Small intestine (tissue), 7 donors: Measurements from ENCODE around the gene CD19. TPM values are rescaled to one million over a fixed set of nuclear protein-coding genes. Genes with fewer than 3 reads are reported as not detected.
"Not testable (repeated sequence)": the region's sequence is repeated elsewhere in the genome, so short reads cannot be mapped to it uniquely, and the experiment has no call there.

Experiments used
- DNase-seq, 2 donors: peaks; one replicate each; pipeline versions ENCODE4 v3.0.0 to v3.0.0-alpha.2; 2013
- FAIRE-seq: peaks from 2 replicates; lab custom pipeline; 2012; peaks lifted over from hg19 to GRCh38; lab: Jason Lieb, UNC
- H3K27ac ChIP-seq, 3 donors: one replicate each; pipeline ENCODE4 v1.5.1; 2013; ENCODE audit warnings: low read length in 2 of 3, mild to moderate bottlenecking in 2 of 3, control low read depth in 1 of 3, inconsistent platforms in 1 of 3, low read depth in 1 of 3, moderate library complexity in 1 of 3
- H3K27me3 ChIP-seq, 3 donors: one replicate each; pipeline ENCODE4 v1.6.1; 2013; ENCODE audit warnings: low read length in 3 of 3, inconsistent platforms in 1 of 3; ENCODE audit not compliant: control insufficient read depth in 3 of 3, insufficient read depth in 3 of 3
- H3K36me3 ChIP-seq, 3 donors: one replicate each; pipeline ENCODE4 v1.6.1; 2013; ENCODE audit warnings: low read length in 3 of 3, inconsistent platforms in 1 of 3, low read depth in 1 of 3, mild to moderate bottlenecking in 1 of 3, moderate library complexity in 1 of 3; ENCODE audit not compliant: control insufficient read depth in 3 of 3, insufficient read depth in 2 of 3
- H3K4me1 ChIP-seq, 3 donors: one replicate each; pipeline ENCODE4 v1.6.1; 2013; ENCODE audit warnings: low read length in 2 of 3, inconsistent platforms in 1 of 3, low read depth in 1 of 3, mild to moderate bottlenecking in 1 of 3, moderate library complexity in 1 of 3; ENCODE audit not compliant: control insufficient read depth in 3 of 3, insufficient read depth in 2 of 3
- H3K4me3 ChIP-seq, 3 donors: one replicate each; pipeline ENCODE4 v1.5.1; 2013; ENCODE audit warnings: low read length in 3 of 3, control low read depth in 1 of 3, inconsistent platforms in 1 of 3, low read depth in 1 of 3, mild to moderate bottlenecking in 1 of 3, moderate library complexity in 1 of 3
- H3K9me3 ChIP-seq, 2 donors: one replicate each; pipeline ENCODE4 v1.6.1; 2013; ENCODE audit warnings: low read depth in 1 of 2, low read length in 1 of 2; ENCODE audit not compliant: control insufficient read depth in 2 of 2, insufficient read depth in 1 of 2
- WGBS, 3 donors: extraction: QIAGEN DNeasy Blood & Tissue Kit; methylation state at CpG; one replicate each; pipeline ENCODE4 v1.1.7; 2013; 5-methylcytosine and 5-hydroxymethylcytosine counted together
- polyA plus RNA-seq, 4 donors: library from polyadenylated mRNA; stranded (reverse) in 3 of 4; unstranded in 1 of 4; fragments of 200-250 nt in 3 of 4; fragments of 120-200 nt in 1 of 4; gene quantifications; one replicate each; pipeline versions ENCODE4 v1.2.1 to v1.2.3, GENCODE V29; 2013
- donor health status: healthy with polysubstance abuse.
- donor health status: control.
- donor health status: control.
- donor health status: Bipolar disorder and iron deficiency.
- donor health status: healthy.

The CD19 gene
- polyA plus RNA-seq, 4 donors = 0.81 to 2.4 (median 1.1) TPM; not detected in 1

DNA sequence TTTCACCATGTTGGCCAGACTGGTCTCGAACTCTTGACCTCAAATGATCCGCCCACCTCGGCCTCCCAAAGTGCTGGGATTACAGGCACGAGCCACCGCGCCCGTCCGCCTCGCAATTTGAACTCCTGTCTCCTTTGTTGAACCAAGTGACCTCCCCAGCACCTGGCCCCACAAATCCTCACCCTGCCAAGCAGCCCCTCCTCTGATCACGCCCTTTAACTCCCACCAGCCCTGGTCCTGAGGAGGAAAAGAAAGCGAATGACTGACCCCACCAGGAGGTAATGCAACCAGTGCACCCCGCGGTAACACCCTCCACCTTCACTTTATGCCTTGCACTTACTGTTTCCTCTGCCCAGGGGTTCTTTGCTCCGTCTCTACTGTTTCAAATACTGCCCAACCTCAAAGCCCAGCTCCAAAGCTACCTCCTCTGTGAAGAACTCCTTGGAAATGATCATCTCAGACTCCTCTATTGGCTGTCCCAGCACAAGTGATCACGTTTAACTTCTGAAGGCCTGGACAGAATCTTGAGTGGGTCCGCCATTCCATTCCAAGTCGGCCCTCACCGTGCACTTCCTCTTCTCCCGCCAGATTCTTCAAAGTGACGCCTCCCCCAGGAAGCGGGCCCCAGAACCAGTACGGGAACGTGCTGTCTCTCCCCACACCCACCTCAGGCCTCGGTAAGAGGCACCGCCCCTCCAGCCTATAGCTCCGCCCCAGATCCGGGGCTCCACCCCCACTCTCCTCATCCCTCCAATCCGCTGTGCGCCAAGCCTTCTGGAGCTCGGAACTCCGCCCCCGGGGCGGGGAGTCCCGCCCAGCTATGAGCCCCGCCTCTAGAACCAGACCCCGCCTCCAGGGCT is 4.4 kb downstream of the CD19 start:
- 4 to 22% (median 12%) methylated on average over 34 to 36 of the region's 36 CpGs for WGBS, 3 donors

GRCh38 chr16:28936784-28937155 is 5.0 kb downstream of the CD19 start:
- 67 to 69% (median 69%) methylated on average over 26 of the region's 26 CpGs for WGBS, 3 donors
- no peaks in the 10 kb centered on the region for H3K9me3 ChIP-seq
- H3K4me1 ChIP-seq = peaks cover 0 to 4% (median 2%) of the 10 kb centered on the region in 3 donors
- no peak overlapping the region for H3K27ac ChIP-seq
- FAIRE-seq (no peak), DNase-seq (no peak)
- H3K36me3 ChIP-seq = no peaks in the 10 kb centered on the region
- no peak overlapping the region for H3K4me3 ChIP-seq
- no peaks in the 10 kb centered on the region for H3K27me3 ChIP-seq

More for the DNA sequence above, 4.4 kb downstream of the CD19 start:
- H3K4me1 ChIP-seq = peaks cover 0 to 4% (median 2%) of the 10 kb centered on the region in 3 donors
- no peaks in the 10 kb centered on the region for H3K36me3 ChIP-seq
- H3K27me3 ChIP-seq = no peaks in the 10 kb centered on the region
- peak overlapping the region in 2 of 3 donors; percentile 18 to 43 for H3K4me3 ChIP-seq
- no peaks in the 10 kb centered on the region for H3K9me3 ChIP-seq
- DNase-seq (peak; percentile 94 to 98), FAIRE-seq (no peak)
- H3K27ac ChIP-seq = peak overlapping the region in 2 of 3 donors; percentile 20 to 69

DNA sequence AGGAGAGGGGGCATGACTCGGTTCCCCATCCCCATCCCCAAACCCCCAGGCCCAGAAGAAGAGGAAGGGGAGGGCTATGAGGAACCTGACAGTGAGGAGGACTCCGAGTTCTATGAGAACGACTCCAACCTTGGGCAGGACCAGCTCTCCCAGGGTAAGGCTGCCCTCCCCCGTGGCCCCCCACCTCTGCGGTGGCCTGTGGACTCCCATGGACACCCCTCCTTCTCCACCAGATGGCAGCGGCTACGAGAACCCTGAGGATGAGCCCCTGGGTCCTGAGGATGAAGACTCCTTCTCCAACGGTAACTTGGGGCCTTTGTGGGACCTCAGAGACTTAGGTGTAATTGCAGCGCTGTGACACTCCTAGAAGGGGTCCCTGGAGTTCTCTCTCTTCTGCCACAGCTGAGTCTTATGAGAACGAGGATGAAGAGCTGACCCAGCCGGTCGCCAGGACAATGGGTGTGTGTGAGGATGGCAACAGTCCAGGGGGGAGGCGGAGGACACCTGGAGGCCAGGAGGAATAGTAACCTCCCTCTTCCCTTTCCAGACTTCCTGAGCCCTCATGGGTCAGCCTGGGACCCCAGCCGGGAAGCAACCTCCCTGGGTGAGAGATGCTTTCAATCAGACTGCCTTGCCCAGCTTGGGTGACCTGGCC is 5.6 kb downstream of the CD19 start:
- H3K9me3 ChIP-seq = no peaks in the 10 kb centered on the region
- H3K4me1 ChIP-seq = peaks cover 0 to 4% (median 2%) of the 10 kb centered on the region in 3 donors
- no peak overlapping the region for H3K4me3 ChIP-seq
- FAIRE-seq = no peak
- H3K27ac ChIP-seq = no peak overlapping the region
- 69 to 77% (median 74%) methylated on average over 14 of the region's 14 CpGs for WGBS, 3 donors
- H3K27me3 ChIP-seq = no peaks in the 10 kb centered on the region
- no peak for DNase-seq
- no peaks in the 10 kb centered on the region for H3K36me3 ChIP-seq

DNA sequence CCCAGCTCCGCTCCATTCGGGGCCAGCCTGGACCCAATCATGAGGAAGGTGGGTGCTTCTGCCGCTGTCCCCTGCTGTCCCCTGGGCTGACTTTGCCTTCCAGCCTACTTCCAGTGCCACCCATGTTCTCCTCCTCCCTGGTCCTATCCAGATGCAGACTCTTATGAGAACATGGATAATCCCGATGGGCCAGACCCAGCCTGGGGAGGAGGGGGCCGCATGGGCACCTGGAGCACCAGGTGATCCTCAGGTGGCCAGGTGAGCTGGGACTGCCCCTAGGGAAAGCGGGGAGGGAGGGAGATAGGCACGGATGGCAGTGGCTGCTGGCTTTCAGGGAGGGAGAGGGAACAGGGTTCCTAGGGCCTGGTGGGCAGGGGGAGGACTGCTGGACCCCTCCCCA is 7.0 kb downstream of the CD19 start:
- 69 to 83% (median 80%) methylated on average over 6 to 7 of the region's 7 CpGs for WGBS, 3 donors
- FAIRE-seq (no peak), DNase-seq (no peak)
- Histone ChIP-seq H3K36me3 (no peaks in the 10 kb centered on the region), H3K9me3 (no peaks in the 10 kb centered on the region), H3K27me3 (no peaks in the 10 kb centered on the region), H3K27ac (no peak overlapping the region), H3K4me1 (peaks cover 0 to 4% (median 2%) of the 10 kb centered on the region in 3 donors), H3K4me3 (no peak overlapping the region)

DNA sequence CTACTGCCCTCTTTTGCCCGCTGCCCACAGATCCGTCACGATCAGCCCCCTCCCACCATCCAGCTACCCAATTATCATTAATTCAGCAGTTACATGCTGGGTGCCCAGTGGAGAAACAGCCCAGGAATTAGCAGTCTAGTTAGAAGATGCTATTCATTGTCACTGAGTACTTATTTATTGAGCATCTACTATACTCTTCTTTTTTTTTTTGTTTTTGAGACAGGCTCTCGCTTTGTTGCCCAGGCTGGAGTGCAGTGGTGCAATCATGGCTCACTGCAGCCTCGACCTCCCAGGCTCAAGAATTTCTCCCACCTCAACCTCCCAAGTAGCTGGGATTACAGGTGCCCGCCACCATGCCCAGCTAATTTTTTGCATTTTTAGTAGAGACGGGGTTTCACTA is 8.1 kb downstream of the CD19 start:
- H3K27ac ChIP-seq, DNase-seq, FAIRE-seq, H3K4me1 ChIP-seq, H3K27me3 ChIP-seq, H3K9me3 ChIP-seq, H3K4me3 ChIP-seq, H3K36me3 ChIP-seq: not testable (repeated sequence)
- WGBS, 3 donors = 89 to 95% (median 93%) methylated on average over 7 of the region's 7 CpGs

DNA sequence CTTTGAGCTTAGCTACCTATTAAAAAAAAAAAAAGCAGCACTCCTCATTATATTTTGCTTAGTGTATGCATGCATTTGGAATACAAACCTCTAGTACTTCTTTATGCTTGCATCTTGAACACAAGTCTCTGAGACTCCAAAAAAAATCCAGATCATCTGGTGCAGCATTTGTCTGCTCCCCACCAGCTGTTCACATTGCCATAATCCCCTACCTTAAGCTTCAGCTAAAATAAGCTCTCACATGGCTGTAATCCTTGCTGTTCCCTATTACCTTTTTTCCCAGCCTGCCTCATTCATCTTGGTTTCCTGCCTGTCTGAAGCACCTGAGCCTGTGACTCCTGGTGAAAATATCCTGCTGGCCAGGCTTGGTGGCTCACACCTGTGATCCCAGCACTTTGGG is 11.5 kb downstream of the CD19 start:
- no peak for FAIRE-seq
- no peaks in the 10 kb centered on the region for H3K36me3 ChIP-seq
- H3K9me3 ChIP-seq = no peaks in the 10 kb centered on the region
- H3K4me1 ChIP-seq = peaks cover 0 to 3% (median 0%) of the 10 kb centered on the region in 3 donors
- H3K27me3 ChIP-seq = no peaks in the 10 kb centered on the region
- H3K27ac ChIP-seq = no peak overlapping the region
- DNase-seq = no peak
- no peak overlapping the region for H3K4me3 ChIP-seq

DNA sequence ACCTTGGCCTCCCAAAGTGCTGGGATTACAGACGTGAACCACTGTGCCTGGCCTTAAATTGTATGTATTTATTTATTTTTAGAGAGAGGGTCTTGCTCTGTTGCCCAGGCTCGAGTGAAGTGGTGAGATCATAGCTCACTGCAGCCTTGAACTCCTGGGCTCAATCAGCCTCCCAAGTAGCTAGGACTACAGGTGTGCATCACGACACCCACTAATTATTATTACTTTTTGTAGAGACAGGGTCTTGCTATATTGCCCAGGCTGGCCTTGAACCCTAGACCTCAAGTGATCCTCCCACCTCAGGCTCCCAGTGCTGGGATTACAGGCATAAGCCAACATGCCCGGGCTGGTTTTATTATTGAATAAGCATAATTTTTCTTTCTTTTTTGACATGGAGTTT is 14.9 kb downstream of the CD19 start:
- Histone ChIP-seq H3K4me3 (no peak overlapping the region), H3K4me1 (peaks cover 0 to 9% (median 3%) of the 10 kb centered on the region in 3 donors), H3K9me3 (no peaks in the 10 kb centered on the region), H3K36me3 (no peaks in the 10 kb centered on the region), H3K27me3 (no peaks in the 10 kb centered on the region), H3K27ac (no peak overlapping the region)
- WGBS, 3 donors = 57 to 74% (median 69%) methylated on average over 4 of the region's 4 CpGs
- FAIRE-seq (no peak), DNase-seq (no peak)

DNA sequence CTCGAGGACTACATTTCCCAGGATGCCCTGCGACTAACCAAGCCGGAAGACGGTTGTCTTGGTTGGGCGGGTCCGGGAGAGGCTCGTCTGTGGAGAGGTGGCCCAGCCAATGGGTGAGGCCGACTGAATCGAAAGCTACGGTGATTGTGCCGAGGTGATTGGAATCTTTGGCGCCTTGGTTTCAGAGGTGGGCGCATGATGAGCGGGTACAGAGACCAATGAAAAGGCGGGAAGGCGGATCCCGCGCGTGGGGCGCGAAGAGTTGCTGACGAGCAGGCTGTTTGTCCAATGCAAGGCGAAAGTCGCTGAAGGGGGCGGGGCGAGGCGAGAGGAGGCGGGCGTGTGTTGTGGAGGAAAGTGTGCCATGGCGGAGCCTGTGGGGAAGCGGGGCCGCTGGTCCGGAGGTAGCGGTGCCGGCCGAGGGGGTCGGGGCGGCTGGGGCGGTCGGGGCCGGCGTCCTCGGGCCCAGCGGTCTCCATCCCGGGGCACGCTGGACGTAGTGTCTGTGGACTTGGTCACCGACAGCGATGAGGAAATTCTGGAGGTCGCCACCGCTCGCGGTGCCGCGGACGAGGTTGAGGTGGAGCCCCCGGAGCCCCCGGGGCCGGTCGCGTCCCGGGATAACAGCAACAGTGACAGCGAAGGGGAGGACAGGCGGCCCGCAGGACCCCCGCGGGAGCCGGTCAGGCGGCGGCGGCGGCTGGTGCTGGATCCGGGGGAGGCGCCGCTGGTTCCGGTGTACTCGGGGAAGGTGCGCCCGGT is 19.1 kb downstream of the CD19 start, which contains the start of gene NFATC2IP:
Gene NFATC2IP (plus strand): TSS at position 290 of the 762 bp plus-strand sequence. CDS start 75 bp downstream, at position 365.
- FAIRE-seq (no peak), DNase-seq (peak; percentile 100)
- Histone ChIP-seq H3K4me3 (peak within 1 kb of the TSS; percentile 75 to 99 (median 96)), H3K36me3 (peaks cover 0 to 30% (median 8%) of the 10 kb centered on the region in 3 donors), H3K9me3 (no peaks in the 10 kb centered on the region), H3K4me1 (peaks cover 0 to 10% (median 9%) of the 10 kb centered on the region in 3 donors), H3K27me3 (no peaks in the 10 kb centered on the region), H3K27ac (peak within 1 kb of the TSS; percentile 71 to 89 (median 76))
- 0 to 1% (median 1%) methylated on average over 42 to 79 of the region's 79 CpGs for WGBS, 3 donors
